Adrenal gland (tissue), 12 donors: ENCODE data around the gene FGF3. TPM values are rescaled to one million over a fixed set of nuclear protein-coding genes. Genes with fewer than 3 reads are reported as not detected.

Experiments used
- DNase-seq, 7 donors: peaks; one replicate each; pipeline ENCODE4 v3.0.0-alpha.2; 2019 to 2020
- H3K27ac ChIP-seq, 5 donors: fragments of 200-600 bp; sonication (generic) in 4 of 5; 1 replicate in 3 of 5; 2 replicates in 2 of 5; pipeline versions ENCODE4 v1.5.1 to v1.8.0; 2016 to 2020; ENCODE audit warnings: mild to moderate bottlenecking in 1 of 5
- H3K27me3 ChIP-seq: fragments of 200-600 bp; 2 replicates; pipeline ENCODE4 v1.8.0; 2021
- H3K36me3 ChIP-seq, 2 donors: fragments of 200-600 bp; replicated peaks in 1 of 2; 1 replicate in 1 of 2; 2 replicates in 1 of 2; pipeline versions ENCODE4 v1.5.1 to v1.8.0; 2018 to 2022
- H3K4me1 ChIP-seq, 2 donors: fragments of 200-600 bp; replicated peaks in 1 of 2; 1 replicate in 1 of 2; 2 replicates in 1 of 2; pipeline versions ENCODE4 v1.5.1 to v1.8.0; 2018 to 2021
- H3K4me3 ChIP-seq, 4 donors: fragments of 200-600 bp; sonication (generic) in 3 of 4; one replicate each; pipeline ENCODE4 v1.5.1; 2016 to 2018
- H3K9me3 ChIP-seq, 3 donors: fragments of 200-600 bp; sonication (generic) in 1 of 3; replicated peaks in 1 of 3; 1 replicate in 2 of 3; 2 replicates in 1 of 3; pipeline versions ENCODE4 v1.5.1 to v1.8.0; 2016 to 2021
- POLR2A ChIP-seq, 2 donors: fragments of 450-650 bp; IDR thresholded peaks; one replicate each; pipeline ENCODE4 v1.6.1; 2017; ENCODE audit warnings: antibody characterized with exemption in 2 of 2, mild to moderate bottlenecking in 2 of 2, moderate library complexity in 1 of 2
- WGBS, 4 donors: extraction: QIAGEN DNeasy Blood & Tissue Kit in 2 of 4; methylation state at CpG; one replicate each; pipeline versions ENCODE4 v1.1.5 to v1.1.7; 2013 to 2017; 5-methylcytosine and 5-hydroxymethylcytosine counted together
- intact Hi-C, 2 donors: fragments of 100-400 bp; cut with DNase I; formaldehyde crosslinking; loops; one replicate each; pipeline versions ENCODE4 v1.14.1 to v1.15.0; 2022 to 2023
- polyA plus RNA-seq, 3 donors: library from polyadenylated mRNA; stranded (reverse); fragments of 200-250 nt in 2 of 3; fragments of 350-450 nt in 1 of 3; fragmentation: Illumina TruSeq in 1 of 3; extraction: RNeasy Lipid Tissue Mini Kit (QIAGEN cat#74804) in 1 of 3; gene quantifications; one replicate each; pipeline ENCODE4 v1.2.3, GENCODE V29; 2013 to 2014
- total RNA-seq, 9 donors: library from RNA; depleted of rRNA in 4 of 9; stranded (reverse); fragments of >200 nt in 4 of 9; fragments of 120-200 nt in 1 of 9; fragmentation: NEBNext Ultra II Directional in 1 of 9; extraction: Animal tissue kit (Norgen Biotek cat#: 25700) in 1 of 9; gene quantifications; one replicate each; pipeline versions ENCODE4 v1.1.0 to v1.2.4, GENCODE V29; 2013 to 2023
- TF ChIP-seq, protein P1 (sequence below), 6 experiments: fragments of 450-650 bp in 4 of 6; fragments of 200-600 bp in 2 of 6; sonication (generic) in 1 of 6; IDR thresholded peaks; 1 replicate in 5 of 6; 2 replicates in 1 of 6; pipeline versions ENCODE4 v1.5.1 to v1.8.0; 2016 to 2021; ENCODE audit warnings: antibody characterized with exemption in 6 of 6, mild to moderate bottlenecking in 2 of 6, moderate library complexity in 1 of 6
- donor health status: healthy with polysubstance abuse.
- donor health status: Bipolar disorder and iron deficiency.
- donor health status: DM: yes; HTN: yes; CAD: no.
- donor health status: DM: no; HTN: no; CAD: no.
- donor health status: DM: no; HTN: no; CAD: no.
- donor health status: DM: yes; HTN: yes; CAD: no.

FGF3 gene
- total and polyA plus RNA-seq, 12 donors, result not detected

DNA sequence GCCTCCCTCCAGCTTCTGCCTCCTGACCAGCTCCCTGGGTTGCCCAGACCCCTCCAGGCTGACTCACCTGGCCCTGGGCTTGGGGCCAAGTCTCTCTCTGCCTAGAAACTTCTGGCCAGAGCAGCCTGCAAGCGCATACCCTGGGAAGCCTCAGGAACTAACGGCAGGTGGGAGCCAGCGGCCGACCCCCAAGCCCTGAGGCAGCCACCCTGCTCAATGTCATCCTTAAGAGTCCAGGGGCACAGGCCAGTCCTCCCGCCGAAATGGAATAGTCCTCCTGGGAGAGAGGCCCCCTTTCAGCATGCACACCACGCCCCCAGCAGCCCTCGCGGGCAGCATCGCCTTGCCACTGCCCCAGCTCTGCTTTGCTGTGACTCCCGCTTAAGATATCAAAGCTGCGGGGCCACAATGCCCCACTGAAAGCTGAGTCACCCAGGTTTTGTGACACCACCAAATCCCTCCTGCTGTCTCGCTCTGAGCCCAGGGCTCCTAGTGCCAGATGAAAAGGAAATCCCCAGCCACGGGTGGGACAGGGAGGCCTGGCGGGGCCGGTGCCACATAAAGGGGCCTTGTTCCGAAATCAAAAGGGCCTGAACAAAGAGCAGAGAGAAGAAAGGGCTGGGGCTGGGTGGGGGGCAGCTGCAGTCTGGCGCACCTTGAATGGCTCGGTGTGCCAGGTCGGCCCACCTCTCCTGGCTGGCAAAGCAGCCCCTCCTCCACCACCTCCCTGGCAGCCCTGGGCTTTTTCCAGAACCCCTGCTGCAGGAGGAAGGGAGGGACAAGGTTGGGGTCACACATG is 21.4 kb upstream of the FGF3 start:
- Histone ChIP-seq H3K4me3 (no peak overlapping the region), H3K27ac (no peak overlapping the region), H3K27me3 (peaks cover 14% of the 10 kb centered on the region), H3K4me1 (no peaks in the 10 kb centered on the region), H3K36me3 (no peaks in the 10 kb centered on the region), H3K9me3 (no peaks in the 10 kb centered on the region)
- DNase-seq, result peak in 2 of 7 donors; percentile 8 to 35
- TF ChIP-seq, protein P1, sequence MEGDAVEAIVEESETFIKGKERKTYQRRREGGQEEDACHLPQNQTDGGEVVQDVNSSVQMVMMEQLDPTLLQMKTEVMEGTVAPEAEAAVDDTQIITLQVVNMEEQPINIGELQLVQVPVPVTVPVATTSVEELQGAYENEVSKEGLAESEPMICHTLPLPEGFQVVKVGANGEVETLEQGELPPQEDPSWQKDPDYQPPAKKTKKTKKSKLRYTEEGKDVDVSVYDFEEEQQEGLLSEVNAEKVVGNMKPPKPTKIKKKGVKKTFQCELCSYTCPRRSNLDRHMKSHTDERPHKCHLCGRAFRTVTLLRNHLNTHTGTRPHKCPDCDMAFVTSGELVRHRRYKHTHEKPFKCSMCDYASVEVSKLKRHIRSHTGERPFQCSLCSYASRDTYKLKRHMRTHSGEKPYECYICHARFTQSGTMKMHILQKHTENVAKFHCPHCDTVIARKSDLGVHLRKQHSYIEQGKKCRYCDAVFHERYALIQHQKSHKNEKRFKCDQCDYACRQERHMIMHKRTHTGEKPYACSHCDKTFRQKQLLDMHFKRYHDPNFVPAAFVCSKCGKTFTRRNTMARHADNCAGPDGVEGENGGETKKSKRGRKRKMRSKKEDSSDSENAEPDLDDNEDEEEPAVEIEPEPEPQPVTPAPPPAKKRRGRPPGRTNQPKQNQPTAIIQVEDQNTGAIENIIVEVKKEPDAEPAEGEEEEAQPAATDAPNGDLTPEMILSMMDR (IDR thresholded peaks at IDR 0.05), result no peak
- no peak for TF ChIP-seq POLR2A (IDR thresholded peaks at IDR 0.05)
- intact Hi-C loops, result no loop called here
- WGBS, 4 donors, result 58 to 79% (median 60%) methylated on average over 9 to 20 of the region's 20 CpGs

DNA sequence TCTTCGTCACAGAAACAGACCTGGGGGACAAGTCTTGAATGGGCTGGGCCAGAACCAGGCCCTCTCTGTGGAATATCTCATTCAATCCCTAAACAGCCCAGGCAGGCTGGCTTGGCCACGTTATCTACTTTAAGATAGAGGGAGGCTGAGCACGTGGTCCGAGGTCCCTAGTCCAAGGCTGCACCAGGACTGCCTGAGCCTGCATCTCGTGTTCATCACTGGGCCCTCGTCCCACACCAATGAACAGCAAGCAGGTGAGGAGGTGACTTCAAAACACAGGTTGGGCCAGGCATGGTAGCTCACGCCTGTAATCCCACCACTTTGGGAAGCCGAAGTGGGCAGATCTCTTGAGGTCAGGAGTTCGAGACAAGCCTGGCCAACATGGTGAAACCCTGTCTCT is 20.3 kb upstream of the FGF3 start:
- Histone ChIP-seq H3K4me3 (no peak overlapping the region), H3K27me3 (peaks cover 16% of the 10 kb centered on the region), H3K9me3 (no peaks in the 10 kb centered on the region), H3K27ac (no peak overlapping the region), H3K4me1 (no peaks in the 10 kb centered on the region), H3K36me3 (no peaks in the 10 kb centered on the region)
- no peak for DNase-seq
- intact Hi-C loops, result no loop called here
- WGBS, 4 donors, result 72 to 83% (median 77%) methylated on average over 5 to 9 of the region's 9 CpGs
- TF ChIP-seq POLR2A (IDR thresholded peaks at IDR 0.05), result no peak
- TF ChIP-seq, protein P1 (IDR thresholded peaks at IDR 0.05), result no peak

DNA sequence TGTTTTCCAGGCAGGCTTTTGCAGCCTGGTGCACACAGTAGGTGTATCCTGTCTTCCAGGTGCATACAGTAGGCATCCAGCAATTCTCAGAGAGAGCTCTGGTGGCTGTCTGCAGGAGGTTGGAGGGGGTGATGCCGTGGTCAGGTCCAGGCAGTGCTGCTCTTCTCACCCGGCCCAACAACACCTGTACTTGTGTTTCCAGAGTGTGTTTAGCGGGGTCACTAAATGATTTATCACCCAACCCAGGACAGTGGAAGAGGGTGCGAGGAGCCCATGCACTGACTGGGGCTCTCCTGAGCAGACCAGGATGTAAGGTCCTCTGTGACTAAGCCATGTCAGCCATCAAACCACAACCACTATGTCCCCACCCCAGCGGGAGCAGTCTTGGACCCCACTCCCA is 18.6 kb upstream of the FGF3 start:
- DNase-seq, result no peak

DNA sequence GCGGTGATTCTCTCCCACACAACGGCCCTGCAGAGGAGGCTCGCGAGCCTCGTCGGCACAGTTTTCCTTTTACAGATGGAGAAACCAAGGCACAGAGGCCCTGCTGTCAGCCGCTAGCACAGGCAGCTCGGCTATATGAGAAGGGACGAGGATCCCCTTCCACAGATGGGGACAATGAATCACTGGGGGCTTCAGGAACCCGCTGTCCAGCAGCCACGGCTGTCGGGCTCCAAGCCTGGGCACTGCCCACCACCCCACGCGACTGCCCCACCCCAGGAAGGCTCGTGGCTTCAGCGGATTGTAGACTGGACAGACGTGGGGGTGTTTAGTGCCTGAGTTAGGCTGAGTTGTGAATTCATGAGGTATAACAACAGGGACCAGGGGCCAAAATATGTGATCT is 17.2 kb upstream of the FGF3 start:
- TF ChIP-seq, protein P1 (IDR thresholded peaks at IDR 0.05), result no peak
- TF ChIP-seq POLR2A (IDR thresholded peaks at IDR 0.05), result no peak
- Histone ChIP-seq H3K4me1 (no peaks in the 10 kb centered on the region), H3K27me3 (peaks cover 22% of the 10 kb centered on the region), H3K27ac (no peak overlapping the region), H3K9me3 (no peaks in the 10 kb centered on the region), H3K36me3 (no peaks in the 10 kb centered on the region), H3K4me3 (no peak overlapping the region)
- intact Hi-C loops, result no loop called here
- 75 to 85% (median 84%) methylated on average over 15 to 17 of the region's 17 CpGs for WGBS, 4 donors
- no peak for DNase-seq

More for the DNA sequence above, 18.6 kb upstream of the FGF3 start:
- Histone ChIP-seq H3K4me3 (no peak overlapping the region), H3K9me3 (no peaks in the 10 kb centered on the region), H3K4me1 (no peaks in the 10 kb centered on the region), H3K27me3 (peaks cover 20% of the 10 kb centered on the region), H3K27ac (no peak overlapping the region), H3K36me3 (no peaks in the 10 kb centered on the region)
- intact Hi-C loops, result no loop called here
- 90 to 95% (median 91%) methylated on average over 4 to 5 of the region's 5 CpGs for WGBS, 4 donors
- TF ChIP-seq, protein P1 (IDR thresholded peaks at IDR 0.05), result no peak
- TF ChIP-seq POLR2A (IDR thresholded peaks at IDR 0.05), result no peak
